ENCODE measurements around the gene FAM210A.

DNA sequence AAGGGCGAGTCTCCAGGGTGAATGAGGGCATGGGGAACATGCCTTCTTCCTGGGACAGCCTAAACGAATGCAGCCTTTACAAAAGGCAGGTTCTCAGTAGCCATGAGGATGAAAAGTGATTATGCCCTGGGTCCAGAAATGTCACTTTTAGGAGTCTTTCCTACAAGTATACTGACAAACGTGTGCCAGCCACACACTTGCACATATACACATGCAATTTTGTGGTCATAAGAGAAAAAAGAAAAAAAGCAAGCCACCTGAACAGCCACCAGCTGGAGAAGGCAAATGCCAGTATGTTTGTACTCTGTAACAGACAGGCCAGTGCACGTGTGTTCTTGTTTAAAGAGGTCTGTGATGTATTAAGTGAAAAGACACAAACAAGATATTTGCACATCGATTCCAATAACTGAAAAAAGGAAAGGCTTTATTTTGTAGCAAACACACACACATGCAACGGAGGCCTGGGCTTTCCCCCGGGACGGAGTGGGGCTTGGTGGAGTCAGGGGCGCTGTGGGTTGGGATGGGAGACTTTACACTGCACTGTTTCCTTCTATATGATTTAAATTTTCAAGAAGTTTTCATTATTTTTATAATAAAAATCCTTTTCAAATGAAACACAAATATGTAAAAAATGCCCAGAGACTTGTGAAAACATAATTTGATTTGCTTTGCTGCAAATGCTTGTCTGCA, 108.4 kb downstream of the FAM210A start:
- TF ChIP-seq, protein P1, sequence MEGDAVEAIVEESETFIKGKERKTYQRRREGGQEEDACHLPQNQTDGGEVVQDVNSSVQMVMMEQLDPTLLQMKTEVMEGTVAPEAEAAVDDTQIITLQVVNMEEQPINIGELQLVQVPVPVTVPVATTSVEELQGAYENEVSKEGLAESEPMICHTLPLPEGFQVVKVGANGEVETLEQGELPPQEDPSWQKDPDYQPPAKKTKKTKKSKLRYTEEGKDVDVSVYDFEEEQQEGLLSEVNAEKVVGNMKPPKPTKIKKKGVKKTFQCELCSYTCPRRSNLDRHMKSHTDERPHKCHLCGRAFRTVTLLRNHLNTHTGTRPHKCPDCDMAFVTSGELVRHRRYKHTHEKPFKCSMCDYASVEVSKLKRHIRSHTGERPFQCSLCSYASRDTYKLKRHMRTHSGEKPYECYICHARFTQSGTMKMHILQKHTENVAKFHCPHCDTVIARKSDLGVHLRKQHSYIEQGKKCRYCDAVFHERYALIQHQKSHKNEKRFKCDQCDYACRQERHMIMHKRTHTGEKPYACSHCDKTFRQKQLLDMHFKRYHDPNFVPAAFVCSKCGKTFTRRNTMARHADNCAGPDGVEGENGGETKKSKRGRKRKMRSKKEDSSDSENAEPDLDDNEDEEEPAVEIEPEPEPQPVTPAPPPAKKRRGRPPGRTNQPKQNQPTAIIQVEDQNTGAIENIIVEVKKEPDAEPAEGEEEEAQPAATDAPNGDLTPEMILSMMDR (conservative IDR thresholded peaks at IDR 0.05; ENCODE audit: low read depth, low read length), result no peak
- TF ChIP-seq RCOR1 (IDR thresholded peaks at IDR 0.05; ENCODE audit: insufficient replicate concordance, low read length) (no peak), RAD21 (IDR thresholded peaks at IDR 0.05; ENCODE audit: low read length) (no peak), POLR2A (IDR thresholded peaks at IDR 0.05; ENCODE audit: low read depth, low read length) (no peak), BHLHE40 (IDR thresholded peaks at IDR 0.05; ENCODE audit: low read depth, low read length) (no peak), NFE2L2 (IDR thresholded peaks at IDR 0.05; ENCODE audit: low read depth, low read length) (no peak)

Measured in IMR-90 (cell line).